Aorta (tissue), 5 donors: ENCODE measurements around the gene KIF26B. TPM values are rescaled to one million over a fixed set of nuclear protein-coding genes. Genes with fewer than 3 reads are reported as not detected.

Experiments
- ATAC-seq: fragments of 200-7000 bp; cut with Tn5 transposase; one replicate; pipeline ENCODE4 v1.9.1; 2022; ENCODE audit warnings: moderate library complexity; ENCODE audit not compliant: low FRiP score
- DNase-seq, 2 donors: peaks; one replicate each; pipeline ENCODE4 v3.0.0-alpha.2; 2020
- H3K27ac ChIP-seq, 2 donors: one replicate each; pipeline ENCODE4 v1.5.1; 2013; ENCODE audit warnings: low read length in 2 of 2, mild to moderate bottlenecking in 2 of 2, moderate library complexity in 2 of 2, control low read depth in 1 of 2, inconsistent platforms in 1 of 2, low read depth in 1 of 2
- H3K27me3 ChIP-seq, 2 donors: one replicate each; pipeline ENCODE4 v1.6.1; 2013; ENCODE audit warnings: control low read depth in 1 of 2, low read length in 1 of 2, mild to moderate bottlenecking in 1 of 2, moderate library complexity in 1 of 2; ENCODE audit not compliant: insufficient read depth in 2 of 2, control insufficient read depth in 1 of 2
- H3K36me3 ChIP-seq, 2 donors: one replicate each; pipeline ENCODE4 v1.6.1; 2013; ENCODE audit warnings: control low read depth in 1 of 2, low read length in 1 of 2, mild to moderate bottlenecking in 1 of 2; ENCODE audit not compliant: insufficient read depth in 2 of 2, control insufficient read depth in 1 of 2
- H3K4me1 ChIP-seq, 2 donors: one replicate each; pipeline ENCODE4 v1.6.1; 2013; ENCODE audit warnings: low read length in 2 of 2, control low read depth in 1 of 2, mild to moderate bottlenecking in 1 of 2, moderate library complexity in 1 of 2; ENCODE audit not compliant: insufficient read depth in 2 of 2, control insufficient read depth in 1 of 2
- H3K4me3 ChIP-seq, 2 donors: one replicate each; pipeline ENCODE4 v1.5.1; 2013; ENCODE audit warnings: low read length in 2 of 2, control low read depth in 1 of 2, mild to moderate bottlenecking in 1 of 2
- H3K9me3 ChIP-seq: one replicate; pipeline ENCODE4 v1.6.1; 2013; ENCODE audit warnings: mild to moderate bottlenecking, low read length; ENCODE audit not compliant: control insufficient read depth
- WGBS, 2 donors: extraction: QIAGEN DNeasy Blood & Tissue Kit; methylation state at CpG; one replicate each; pipeline ENCODE4 v1.1.7; 2013; 5-methylcytosine and 5-hydroxymethylcytosine counted together
- intact Hi-C, 2 donors: fragments of 100-400 bp; cut with DNase I; formaldehyde crosslinking; loops; one replicate each; pipeline versions ENCODE4 v1.14.2 to v1.15.0; 2022
- polyA plus RNA-seq, 2 donors: library from polyadenylated mRNA; stranded (reverse); fragments of 200-250 nt; gene quantifications; one replicate each; pipeline ENCODE4 v1.2.3, GENCODE V29; 2013
- total RNA-seq, 2 donors: library from RNA; stranded (reverse); fragmentation: NEBNext Ultra II Directional; extraction: Animal tissue kit (Norgen Biotek cat#: 25700); gene quantifications; one replicate each; pipeline ENCODE4 v1.2.1, GENCODE V29; 2021
- donor health status: healthy with polysubstance abuse.
- donor health status: Bipolar disorder and iron deficiency.
- donor health status: DM: no; HTN: no; CAD: no.
- donor health status: DM: no; HTN: no; CAD: no.
- donor health status: DM: yes; HTN: yes; CAD: no.

The KIF26B gene
- total and polyA plus RNA-seq, 4 donors = under 0.01 to 0.58 (median 0.30) TPM

DNA sequence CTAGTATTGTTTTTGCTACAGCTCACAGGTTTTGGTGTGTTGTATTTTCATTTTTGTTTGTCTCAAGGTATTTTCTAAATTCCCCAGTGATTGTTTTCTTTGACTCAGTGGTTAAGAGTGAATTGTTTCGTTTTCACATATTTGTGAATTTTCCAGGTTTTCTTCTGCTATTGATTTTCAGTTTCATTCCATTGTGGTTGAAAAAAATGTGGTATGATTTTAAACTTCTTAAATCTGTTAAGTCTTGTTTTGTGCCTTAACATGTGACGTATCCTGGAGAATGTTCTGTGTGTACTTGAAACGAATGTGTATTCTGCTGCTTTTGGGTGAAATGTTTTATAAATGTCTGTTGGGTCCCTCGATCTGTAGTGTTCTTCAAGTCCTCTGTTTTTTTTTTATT lies 117.9 kb downstream of the KIF26B start:
- no peak for DNase-seq
- Histone ChIP-seq H3K27ac (no peak overlapping the region), H3K4me3 (no peak overlapping the region), H3K4me1 (no peaks in the 10 kb centered on the region), H3K27me3 (no peaks in the 10 kb centered on the region), H3K9me3 (no peaks in the 10 kb centered on the region), H3K36me3 (no peaks in the 10 kb centered on the region)
- intact Hi-C loops = no loop called here
- 66 to 78% methylated on average over 4 of the region's 4 CpGs for WGBS, 2 donors
- no peak for ATAC-seq

GRCh38 chr1:245276445-245276844 lies 121.7 kb downstream of the KIF26B start:
- intact Hi-C loops = no loop called here
- Histone ChIP-seq H3K36me3 (no peaks in the 10 kb centered on the region), H3K27me3 (no peaks in the 10 kb centered on the region), H3K4me3 (no peak overlapping the region), H3K9me3 (no peaks in the 10 kb centered on the region), H3K27ac (no peak overlapping the region), H3K4me1 (no peaks in the 10 kb centered on the region)
- ATAC-seq = no peak
- WGBS, 2 donors = 51 to 56% methylated on average over 5 of the region's 5 CpGs
- no peak for DNase-seq

GRCh38 chr1:245277276-245277675 lies 122.5 kb downstream of the KIF26B start:
- Histone ChIP-seq H3K36me3 (no peaks in the 10 kb centered on the region), H3K4me3 (no peak overlapping the region), H3K9me3 (no peaks in the 10 kb centered on the region), H3K27ac (no peak overlapping the region), H3K4me1 (no peaks in the 10 kb centered on the region), H3K27me3 (no peaks in the 10 kb centered on the region)
- WGBS, 2 donors = 65 to 67% methylated on average over 3 of the region's 3 CpGs
- intact Hi-C loops = no loop called here
- DNase-seq (no peak), ATAC-seq (no peak)

DNA sequence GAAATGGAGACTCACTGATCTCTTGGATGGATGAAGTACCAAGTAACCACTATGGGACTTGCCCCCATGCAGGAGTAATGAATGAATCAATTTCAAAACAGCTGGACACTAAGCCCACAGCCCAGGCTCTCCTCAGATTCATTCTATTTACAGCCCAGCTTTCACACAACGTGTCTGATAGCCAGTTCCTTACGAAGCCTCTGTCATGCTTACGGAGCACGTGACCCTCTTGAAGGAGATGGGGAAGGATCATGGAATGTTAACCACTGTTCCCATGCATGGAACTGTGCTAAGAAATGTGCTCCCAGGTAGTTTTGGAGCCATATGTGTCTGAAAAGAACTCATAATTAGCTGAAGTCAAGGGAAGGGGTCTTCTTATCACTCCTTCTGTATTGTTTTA lies 124.1 kb downstream of the KIF26B start:
- Histone ChIP-seq H3K36me3 (no peaks in the 10 kb centered on the region), H3K4me3 (no peak overlapping the region), H3K9me3 (peaks cover 3% of the 10 kb centered on the region), H3K27me3 (no peaks in the 10 kb centered on the region), H3K4me1 (no peaks in the 10 kb centered on the region), H3K27ac (no peak overlapping the region)
- DNase-seq = no peak
- 47 to 66% methylated on average over 4 of the region's 4 CpGs for WGBS, 2 donors
- ATAC-seq = no peak
- intact Hi-C loops = no loop called here

DNA sequence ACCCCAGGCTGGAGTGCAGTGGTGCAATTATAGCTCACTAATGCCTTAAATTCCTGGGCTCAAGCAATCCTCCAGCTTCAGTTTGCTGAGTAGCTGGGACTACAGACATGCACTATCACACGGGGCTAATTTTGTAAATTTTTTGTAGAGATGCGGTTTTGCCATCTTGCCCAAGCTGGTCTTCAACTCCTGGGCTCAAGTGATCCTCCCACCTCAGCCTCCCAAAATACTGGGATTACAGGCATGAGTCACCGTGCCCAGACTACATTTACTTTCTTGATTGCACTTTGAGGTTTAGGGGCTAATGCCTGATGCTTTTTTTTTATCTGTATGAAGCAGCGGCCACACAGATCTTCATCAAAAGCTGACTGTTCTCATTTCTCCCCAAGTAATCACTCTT lies 124.6 kb downstream of the KIF26B start:
- 67 to 80% methylated on average over 4 of the region's 4 CpGs for WGBS, 2 donors
- intact Hi-C loops = no loop called here
- H3K4me1 ChIP-seq = no peaks in the 10 kb centered on the region
- no peaks in the 10 kb centered on the region for H3K27me3 ChIP-seq
- H3K36me3 ChIP-seq = no peaks in the 10 kb centered on the region
- H3K27ac ChIP-seq = no peak overlapping the region
- ATAC-seq = no peak
- peaks cover 3% of the 10 kb centered on the region for H3K9me3 ChIP-seq
- DNase-seq = no peak
- H3K4me3 ChIP-seq = no peak overlapping the region

DNA sequence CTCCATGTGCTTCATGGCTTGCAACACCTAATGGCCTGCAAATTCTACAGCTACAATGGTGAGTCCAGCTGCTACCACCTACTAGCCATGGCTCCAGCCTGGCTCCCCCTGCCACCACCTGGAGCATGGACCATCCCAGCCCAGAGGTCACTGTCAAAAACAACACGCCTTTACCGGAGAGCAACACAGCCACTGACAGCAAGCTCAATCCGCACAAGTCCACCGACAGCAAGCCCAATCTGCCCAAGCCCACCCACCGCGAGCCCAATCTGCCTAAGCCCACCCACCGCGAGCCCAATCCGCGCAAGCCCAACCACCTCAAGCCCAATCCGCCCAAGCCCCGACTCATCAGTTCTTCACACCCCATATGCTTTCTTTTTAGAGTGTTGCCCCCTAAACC lies 128.2 kb downstream of the KIF26B start:
- intact Hi-C loops = no loop called here
- no peak for DNase-seq
- no peaks in the 10 kb centered on the region for H3K27me3 ChIP-seq
- WGBS, 2 donors = 94 to 96% methylated on average over 12 of the region's 12 CpGs
- H3K27ac ChIP-seq = no peak overlapping the region
- H3K4me3 ChIP-seq = no peak overlapping the region
- H3K9me3 ChIP-seq = peaks cover 4% of the 10 kb centered on the region
- H3K36me3 ChIP-seq = no peaks in the 10 kb centered on the region
- ATAC-seq = no peak
- H3K4me1 ChIP-seq = no peaks in the 10 kb centered on the region

DNA sequence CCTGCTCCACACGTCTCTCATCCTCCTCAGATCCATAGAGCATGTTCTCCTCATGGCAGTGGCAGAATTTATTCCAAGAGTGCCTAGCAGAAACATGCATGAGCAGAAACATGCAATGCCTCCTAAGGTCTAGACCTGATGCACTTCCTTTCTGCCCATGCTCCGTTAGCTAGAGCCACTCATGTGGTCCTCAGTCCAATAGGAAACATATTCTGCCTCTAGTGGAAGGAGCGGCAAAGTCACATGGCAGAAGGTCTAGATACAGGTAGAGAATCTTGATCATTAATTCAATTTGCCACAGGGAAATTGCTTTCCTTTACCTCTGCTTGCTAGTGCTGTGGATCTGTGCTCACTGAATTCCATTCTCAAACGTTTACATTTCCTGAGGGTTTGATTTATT lies 130.4 kb downstream of the KIF26B start:
- 57 to 68% methylated on average over 4 of the region's 4 CpGs for WGBS, 2 donors
- H3K27ac ChIP-seq = no peak overlapping the region
- H3K4me3 ChIP-seq = no peak overlapping the region
- intact Hi-C loops = no loop called here
- no peak for ATAC-seq
- H3K9me3 ChIP-seq = peaks cover 4% of the 10 kb centered on the region
- DNase-seq = no peak
- no peaks in the 10 kb centered on the region for H3K36me3 ChIP-seq
- H3K27me3 ChIP-seq = no peaks in the 10 kb centered on the region
- H3K4me1 ChIP-seq = no peaks in the 10 kb centered on the region

DNA sequence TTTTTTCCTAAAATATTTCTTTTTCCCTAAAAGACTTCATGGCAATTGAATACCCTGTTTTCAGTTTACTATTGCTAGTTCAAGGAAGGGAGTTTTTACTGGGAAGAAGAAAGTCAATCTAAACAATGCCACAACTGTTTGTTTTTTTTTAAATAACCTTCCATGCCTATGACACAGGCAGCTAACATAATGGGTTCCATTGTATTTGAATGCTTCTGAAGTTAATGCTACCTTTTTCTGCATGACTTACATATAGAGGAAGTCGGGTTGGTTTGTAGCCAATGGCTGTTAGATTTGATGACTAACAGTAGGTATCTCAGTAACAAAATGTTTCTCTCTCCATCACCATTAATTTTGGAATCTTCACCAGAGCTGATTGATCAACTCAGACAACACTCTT lies 134.0 kb downstream of the KIF26B start:
- intact Hi-C loops = no loop called here
- H3K9me3 ChIP-seq = peaks cover 2% of the 10 kb centered on the region
- no peaks in the 10 kb centered on the region for H3K36me3 ChIP-seq
- DNase-seq = no peak
- H3K4me1 ChIP-seq = no peaks in the 10 kb centered on the region
- H3K27me3 ChIP-seq = no peaks in the 10 kb centered on the region
- no peak for ATAC-seq
- WGBS, 2 donors = 76% methylated on average over 1 of the region's 1 CpG
- H3K4me3 ChIP-seq = no peak overlapping the region
- no peak overlapping the region for H3K27ac ChIP-seq

- Histone ChIP-seq H3K9me3 (no peaks in the 10 kb centered on the region), H3K27ac (no peak overlapping the region), H3K36me3 (no peaks in the 10 kb centered on the region), H3K4me3 (no peak overlapping the region), H3K27me3 (no peaks in the 10 kb centered on the region), H3K4me1 (no peaks in the 10 kb centered on the region)
- intact Hi-C loops = no loop called here
- ATAC-seq (no peak), DNase-seq (no peak)
- 54 to 58% methylated on average over 1 of the region's 1 CpG for WGBS, 2 donors
These were observed 136.1 kb downstream of the KIF26B start for GRCh38 chr1:245290836-245291235.
